ENCODE data around the gene GDPGP1. TPM values are rescaled to one million over a fixed set of nuclear protein-coding genes. Genes with fewer than 3 reads are reported as not detected.

The GDPGP1 gene
- total and polyA plus RNA-seq, 2 of the 4 experiments (the other 2 are of a cell fraction) = 2.3 to 4.1 TPM

DNA sequence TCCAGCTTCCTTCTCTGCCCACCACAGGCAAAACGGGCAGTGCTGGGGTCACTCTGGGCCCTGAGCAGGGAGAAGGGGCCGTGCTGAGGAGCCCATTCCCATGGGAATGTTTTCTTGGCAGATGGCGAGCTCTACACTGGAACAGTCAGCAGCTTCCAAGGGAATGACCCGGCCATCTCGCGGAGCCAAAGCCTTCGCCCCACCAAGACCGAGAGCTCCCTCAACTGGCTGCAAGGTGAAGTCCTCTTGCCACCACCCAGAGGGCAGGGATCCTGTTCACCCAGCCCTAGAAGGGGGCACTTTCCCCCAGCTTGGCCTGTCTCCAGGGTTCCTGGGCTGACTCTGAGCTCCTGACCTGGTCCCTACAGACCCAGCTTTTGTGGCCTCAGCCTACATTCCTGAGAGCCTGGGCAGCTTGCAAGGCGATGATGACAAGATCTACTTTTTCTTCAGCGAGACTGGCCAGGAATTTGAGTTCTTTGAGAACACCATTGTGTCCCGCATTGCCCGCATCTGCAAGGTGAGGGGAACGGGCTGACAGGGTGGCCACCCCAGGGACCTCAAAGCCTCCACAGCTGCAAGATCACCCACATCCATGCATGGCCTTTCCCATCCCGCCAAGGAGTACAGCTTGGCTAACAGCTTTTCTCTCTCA is 12.6 kb upstream of the GDPGP1 start (continued):
- TF ChIP-seq MAFK (IDR thresholded peaks at IDR 0.05; ENCODE audit: low read depth, low read length) = no peak

DNA sequence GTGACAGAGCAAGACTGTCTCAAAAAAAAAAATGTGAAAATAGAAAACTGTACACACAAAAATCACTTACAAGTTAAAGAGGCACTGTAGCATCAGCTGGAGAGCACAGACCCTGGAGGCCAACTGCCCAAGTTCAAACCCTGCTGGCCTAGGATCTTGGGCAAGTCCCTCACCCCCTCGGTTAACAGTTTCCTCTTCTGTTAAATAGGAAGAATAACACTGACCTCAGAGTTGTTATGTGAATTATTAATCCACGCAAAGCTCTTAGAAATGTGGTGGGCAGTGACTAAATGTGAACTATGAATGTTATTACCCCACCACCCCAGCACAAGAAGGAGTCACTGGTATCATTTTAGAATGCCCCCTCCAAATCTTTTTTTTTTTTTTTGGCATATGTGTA is 11.5 kb upstream of the GDPGP1 start:
- no peaks in the 10 kb centered on the region for H3K27me3 ChIP-seq (ENCODE audit: control insufficient read depth, insufficient read depth, low read length)
- H3K9me3 ChIP-seq (ENCODE audit: control insufficient read depth, insufficient read depth, low read length) = no peaks in the 10 kb centered on the region
- no peak overlapping the region for H2AFZ ChIP-seq (replicated peaks; ENCODE audit: low read length, poor library complexity)
- no peak overlapping the region for H3K4me3 ChIP-seq (ENCODE audit: insufficient read depth, low read depth, low read length)
- DNase-seq (no peak), ATAC-seq (ENCODE audit: low read depth) (no peak)
- in situ Hi-C loops (cut with MboI; ENCODE audit: low sequenced_read_pairs) = loop anchor here (10.0 kb wide), 1 partner anchor 328 kb away; the partner anchor contains the start of gene AP3S2
- no peak overlapping the region for H3K4ac ChIP-seq (ENCODE audit: low read depth, low read length)
- H2BK120ac ChIP-seq (ENCODE audit: low read depth, low read length) = no peak overlapping the region
- WGBS, 2 experiments (ENCODE audit: extremely low coverage in 2 of 2, insufficient read length in 1 of 2) = no CpG with 5 or more reads among the region's 2 CpGs
- H3K27ac ChIP-seq (ENCODE audit: insufficient read depth, low read length) = no peak overlapping the region
- no TSS peak for BruUV-seq (replicated peaks)
- H3K9ac ChIP-seq (ENCODE audit: low read depth, low read length) = no peak overlapping the region
- TF ChIP-seq SMC3 (IDR thresholded peaks at IDR 0.05; ENCODE audit: low read depth, low read length) (no peak), MAFK (IDR thresholded peaks at IDR 0.05; ENCODE audit: low read depth, low read length) (no peak), RFX5 (IDR thresholded peaks at IDR 0.05; ENCODE audit: low read depth, low read length) (no peak), NFE2L2 (IDR thresholded peaks at IDR 0.05; ENCODE audit: low read depth, low read length) (no peak), MAZ (IDR thresholded peaks at IDR 0.05; ENCODE audit: borderline replicate concordance, low read depth, low read length) (no peak), CEBPB (IDR thresholded peaks at IDR 0.05; ENCODE audit: low read depth, low read length) (no peak)
- no peak overlapping the region for H4K91ac ChIP-seq (ENCODE audit: insufficient read depth, low read depth, low read length)
- dilution Hi-C loops (cut with HindIII; ENCODE audit: low sequenced_read_pairs, unreplicated experiment) = no loop called here
- no peak overlapping the region for H4K5ac ChIP-seq (ENCODE audit: low read depth, low read length)
- ChIA-PET CTCF (interaction anchor here (1.7 to 1.8 kb wide), 2 partner anchors 11 to 79 kb away, joined by 7 to 11 read pairs; partner anchors contain the start of genes CIB1 and GDPGP1), POLR2A (ENCODE audit: unreplicated experiment) (no interaction called here)
- no peak overlapping the region for H2BK5ac ChIP-seq (ENCODE audit: low read depth, low read length, poor library complexity, severe bottlenecking)
- peaks cover 3% of the 10 kb centered on the region; the same call in 1 of the 2 replicates for H3K4me1 ChIP-seq (ENCODE audit: control insufficient read depth, insufficient read depth, low read length)
- H2BK20ac ChIP-seq (ENCODE audit: low read depth, low read length) = no peak overlapping the region
- H3K18ac ChIP-seq (ENCODE audit: low read depth, low read length) = no peak overlapping the region
- H2AK9ac ChIP-seq (replicated peaks; ENCODE audit: low read depth, low read length, poor library complexity) = no peak overlapping the region
- H4K8ac ChIP-seq (ENCODE audit: low read depth in 2 of 2, low read length in 2 of 2) = no peak overlapping the region
- peaks cover 3 to 4% of the 10 kb centered on the region in 2 experiments; a peak in 2 of 4 replicates for H3K79me1 ChIP-seq (ENCODE audit: low read depth in 1 of 2, low read length in 2 of 2)
- no peak overlapping the region for H3K56ac ChIP-seq (ENCODE audit: extremely low read depth, insufficient read depth, low read length)
- H3K4me2 ChIP-seq (ENCODE audit: low read depth, low read length) = no peak overlapping the region
- no peak overlapping the region for H3K23ac ChIP-seq (ENCODE audit: low read depth, low read length)
- H3K9me1 ChIP-seq (ENCODE audit: insufficient read depth, low read length) = no peaks in the 10 kb centered on the region
- H4K20me1 ChIP-seq (ENCODE audit: insufficient read depth, low read length) = no peaks in the 10 kb centered on the region
- no peak overlapping the region for H3K14ac ChIP-seq (replicated peaks; ENCODE audit: low read depth, low read length)
- intact Hi-C loops (cut with micrococcal nuclease) = loop anchor here (10.0 kb wide), 1 partner anchor 138 kb away; no protein-coding TSS in a partner anchor
- H2BK15ac ChIP-seq (ENCODE audit: low read depth, low read length) = no peak overlapping the region
- peaks cover 31% of the 10 kb centered on the region for H3K36me3 ChIP-seq (ENCODE audit: control insufficient read depth, insufficient read depth, low read length)
- no peak overlapping the region for H2AK5ac ChIP-seq (ENCODE audit: low read depth, low read length)
